ENCODE data around the gene BAIAP2L1.
"Not testable (repeated sequence)": the region's sequence is repeated elsewhere in the genome, so short reads cannot be mapped to it uniquely, and the experiment has no call there.

DNA sequence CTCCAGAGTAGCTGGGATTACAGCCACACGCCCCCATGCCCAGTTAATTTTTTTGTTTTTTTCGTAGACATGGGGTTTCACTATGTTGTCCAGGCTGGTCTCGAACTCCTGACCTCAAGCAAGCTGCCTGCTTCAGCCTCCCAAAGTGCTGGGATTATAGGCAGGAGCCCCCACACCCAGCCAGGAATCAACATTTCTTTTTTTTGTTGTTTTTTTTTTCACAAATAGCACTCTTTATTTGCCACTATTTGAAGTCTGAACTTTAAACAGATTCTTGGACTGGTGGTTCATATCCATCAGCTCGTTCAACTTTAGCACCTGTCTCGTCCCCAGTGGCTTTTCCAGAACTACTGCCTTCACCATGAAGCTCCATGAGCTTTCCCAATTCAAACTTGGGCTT, 15.4 kb downstream of the BAIAP2L1 start:
- TF ChIP-seq CTCF, POLR2A (IDR thresholded peaks at IDR 0.05): not testable (repeated sequence)

Measured in adrenal gland (tissue), 5 donors.